GM18858 (cell line): ENCODE measurements around the gene CMTM7.

Experiments
- ATAC-seq: cut with Tn5 transposase; IDR thresholded peaks from one replicate; pipeline ENCODE4 v1.9.1; 2021; ENCODE audit not compliant: unreplicated experiment

Gene CMTM7, protein sequence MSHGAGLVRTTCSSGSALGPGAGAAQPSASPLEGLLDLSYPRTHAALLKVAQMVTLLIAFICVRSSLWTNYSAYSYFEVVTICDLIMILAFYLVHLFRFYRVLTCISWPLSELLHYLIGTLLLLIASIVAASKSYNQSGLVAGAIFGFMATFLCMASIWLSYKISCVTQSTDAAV

DNA sequence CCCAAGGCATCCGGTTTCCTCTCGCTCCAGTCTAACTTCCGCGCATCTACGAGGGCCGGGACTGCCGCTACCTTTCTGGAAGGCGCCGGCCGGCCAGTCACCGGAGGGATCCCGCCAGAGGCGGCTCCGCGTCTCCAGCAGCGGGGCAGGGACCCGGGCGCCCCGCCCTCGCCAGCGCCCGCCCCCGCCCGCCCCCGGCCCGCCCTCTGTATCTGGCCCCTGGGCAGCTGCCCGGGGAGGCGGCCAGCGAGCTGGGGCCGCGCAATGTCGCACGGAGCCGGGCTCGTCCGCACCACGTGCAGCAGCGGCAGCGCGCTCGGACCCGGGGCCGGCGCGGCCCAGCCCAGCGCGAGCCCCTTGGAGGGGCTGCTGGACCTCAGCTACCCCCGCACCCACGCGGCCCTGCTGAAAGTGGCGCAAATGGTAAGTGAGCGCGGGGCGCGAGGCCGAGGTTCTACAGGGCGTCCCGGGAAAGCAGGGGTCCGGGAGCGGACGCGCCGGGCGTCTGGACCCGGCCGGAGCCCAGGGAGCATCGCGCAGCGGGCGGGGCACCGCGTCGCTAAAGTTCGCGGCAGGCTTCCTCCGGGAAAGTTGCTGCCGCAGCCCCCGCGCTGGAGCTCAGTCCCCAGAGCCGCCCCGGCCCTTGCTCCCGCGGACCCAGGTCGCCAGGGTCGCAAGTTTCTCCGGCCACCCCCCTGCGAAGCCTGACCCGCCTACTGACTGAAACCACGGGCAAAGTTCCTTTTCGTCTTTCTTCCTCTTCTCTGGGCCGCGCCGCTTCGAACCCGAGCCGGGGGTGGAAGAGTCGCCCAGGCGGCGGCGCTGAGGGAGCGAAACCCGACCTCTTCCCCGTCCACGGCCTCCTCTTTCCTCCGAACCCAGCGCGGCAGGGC lies at the start of gene CMTM7:
Gene CMTM7 (plus strand): TSS at position 211 of the 893 bp plus-strand sequence. CDS start 54 bp downstream, at position 265.
- ATAC-seq: peak; percentile 17

DNA sequence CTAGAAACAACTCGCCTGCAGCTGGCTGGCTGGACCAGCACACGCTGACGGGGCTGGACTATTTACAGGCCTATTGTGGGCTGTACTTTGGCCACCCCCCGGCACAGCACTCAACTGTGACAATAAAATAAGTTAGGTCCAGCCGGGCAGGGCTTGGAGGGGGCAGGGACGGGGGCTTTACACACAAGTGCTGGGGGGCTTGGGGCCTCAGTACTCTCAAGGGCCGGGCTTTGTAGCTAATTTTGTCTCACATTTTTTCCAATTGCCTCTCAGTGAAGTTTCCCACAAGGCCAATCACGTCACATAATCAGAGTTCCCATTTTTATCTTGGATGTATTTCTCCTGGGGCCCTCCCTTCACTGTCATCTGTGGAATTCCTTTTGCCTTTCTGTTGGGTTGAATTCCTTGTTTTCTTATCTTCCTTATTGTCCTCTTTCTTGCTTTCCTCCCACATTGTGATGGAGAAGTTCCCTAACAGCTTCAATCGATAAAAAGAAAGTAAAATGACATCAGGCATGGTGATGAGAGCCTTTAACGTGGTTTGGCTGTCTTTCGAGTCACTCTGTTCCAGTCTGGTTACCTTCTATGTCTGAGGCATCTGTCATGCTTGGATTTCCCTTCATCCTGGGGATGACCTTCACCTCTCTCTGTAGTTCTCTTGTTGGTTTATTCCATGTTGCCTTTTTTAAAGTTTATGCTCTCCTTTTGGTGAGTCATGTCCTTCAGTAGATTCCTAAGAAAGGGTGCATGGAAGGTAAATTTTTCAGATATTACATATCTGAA lies 44.1 kb upstream of the CMTM7 start:
- ATAC-seq: no peak

DNA sequence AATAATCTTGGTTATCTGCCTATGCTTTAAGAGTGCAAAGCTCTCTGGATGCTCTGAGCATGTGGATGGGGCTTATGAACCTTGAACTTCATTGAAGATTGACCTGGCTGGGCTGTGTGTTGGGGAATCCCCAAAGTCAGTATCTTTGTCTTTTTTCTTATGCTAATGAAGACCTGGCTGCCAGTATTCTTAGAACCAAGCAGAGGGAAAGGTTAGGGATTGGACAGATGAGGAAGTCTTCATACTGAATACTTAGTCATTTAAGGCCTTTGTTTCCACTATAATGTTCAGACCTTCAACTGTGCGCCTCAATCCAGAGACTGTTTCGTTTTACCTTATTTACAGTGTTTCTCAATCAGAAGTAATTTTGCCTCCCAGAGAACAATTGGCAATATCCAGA lies 42.5 kb upstream of the CMTM7 start:
- no peak for ATAC-seq

DNA sequence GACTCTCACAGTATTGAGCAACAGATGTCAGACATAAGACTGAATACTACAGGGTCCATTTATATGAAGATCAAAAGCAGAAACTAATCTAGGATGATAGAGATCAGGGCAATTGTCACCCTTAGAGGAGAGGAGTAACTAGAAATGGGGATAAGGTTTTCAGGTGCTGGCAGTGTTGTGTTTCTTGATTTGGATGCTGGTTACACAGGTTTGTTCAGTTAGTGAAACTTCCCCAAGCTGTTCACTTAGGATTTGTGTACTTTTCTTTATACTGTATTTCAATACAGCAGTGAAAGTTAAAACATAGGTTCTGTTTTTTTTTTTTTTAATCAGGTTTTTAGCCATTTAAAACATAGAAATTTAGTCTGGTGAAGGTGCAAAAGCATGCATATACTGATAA lies 39.1 kb upstream of the CMTM7 start:
- no peak for ATAC-seq

DNA sequence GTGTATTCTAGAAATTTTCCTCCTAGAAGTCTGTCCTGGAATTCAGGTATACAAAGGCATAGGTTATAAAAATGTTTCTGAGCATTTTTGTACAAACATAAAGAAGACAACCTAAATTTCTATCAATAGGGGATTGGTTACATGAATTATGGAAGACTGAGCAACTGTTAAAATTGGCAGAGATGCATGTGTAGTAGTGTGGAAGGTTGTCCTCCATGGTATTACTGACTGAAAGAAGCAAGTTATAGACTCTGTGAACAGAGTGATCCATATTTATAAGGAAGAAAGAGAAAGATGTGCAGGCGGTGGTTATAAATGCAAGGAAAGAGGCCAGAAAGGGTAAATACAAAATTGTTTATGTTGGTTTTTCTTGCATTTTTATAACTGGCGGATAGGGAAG lies 38.3 kb upstream of the CMTM7 start:
- no peak for ATAC-seq

DNA sequence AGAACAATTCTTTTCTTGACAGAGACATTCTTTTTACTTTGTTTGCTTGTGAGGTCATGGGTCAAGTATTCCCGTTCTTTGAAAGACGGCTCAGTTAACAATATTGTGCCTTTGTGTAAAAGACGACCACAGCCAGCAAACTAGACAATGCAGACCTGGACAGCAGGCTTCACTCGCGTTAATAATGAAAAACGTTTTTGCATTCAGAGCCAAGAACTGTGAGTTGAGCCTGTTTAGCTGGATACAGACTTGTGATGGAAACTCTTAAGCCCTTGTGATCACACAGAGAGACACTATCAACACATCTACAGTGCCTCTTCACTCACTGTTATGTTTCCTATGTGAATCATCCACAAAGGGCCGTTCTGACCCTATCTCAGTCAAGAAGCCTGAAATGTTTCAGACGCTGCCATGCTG lies 37.3 kb upstream of the CMTM7 start:
- no peak for ATAC-seq

DNA sequence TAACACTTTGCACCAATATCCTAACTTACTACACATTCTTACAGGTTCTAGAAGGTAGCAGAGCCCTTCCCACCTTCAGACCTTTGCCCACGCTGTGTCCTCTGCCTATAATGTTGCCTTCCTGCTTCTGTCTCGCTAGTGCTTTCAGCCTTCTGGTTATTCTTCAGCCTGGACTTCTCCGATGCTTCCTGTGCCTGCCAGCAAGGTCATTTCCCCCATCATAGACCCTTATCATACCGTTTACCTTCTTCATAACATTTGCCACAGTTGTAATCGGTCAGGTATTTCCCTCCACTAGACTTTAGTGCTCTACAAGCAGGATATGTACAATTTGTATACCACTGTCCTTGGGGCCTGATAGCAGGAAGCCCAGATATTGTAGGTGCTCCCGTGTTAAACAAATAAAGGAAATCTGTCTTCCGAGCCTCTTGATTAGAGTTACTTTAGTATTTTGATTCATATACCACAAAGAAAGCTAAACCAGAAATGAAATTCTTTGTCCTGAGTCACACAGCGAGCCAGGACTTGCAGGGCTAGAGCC lies 35.8 kb upstream of the CMTM7 start:
- ATAC-seq: no peak

DNA sequence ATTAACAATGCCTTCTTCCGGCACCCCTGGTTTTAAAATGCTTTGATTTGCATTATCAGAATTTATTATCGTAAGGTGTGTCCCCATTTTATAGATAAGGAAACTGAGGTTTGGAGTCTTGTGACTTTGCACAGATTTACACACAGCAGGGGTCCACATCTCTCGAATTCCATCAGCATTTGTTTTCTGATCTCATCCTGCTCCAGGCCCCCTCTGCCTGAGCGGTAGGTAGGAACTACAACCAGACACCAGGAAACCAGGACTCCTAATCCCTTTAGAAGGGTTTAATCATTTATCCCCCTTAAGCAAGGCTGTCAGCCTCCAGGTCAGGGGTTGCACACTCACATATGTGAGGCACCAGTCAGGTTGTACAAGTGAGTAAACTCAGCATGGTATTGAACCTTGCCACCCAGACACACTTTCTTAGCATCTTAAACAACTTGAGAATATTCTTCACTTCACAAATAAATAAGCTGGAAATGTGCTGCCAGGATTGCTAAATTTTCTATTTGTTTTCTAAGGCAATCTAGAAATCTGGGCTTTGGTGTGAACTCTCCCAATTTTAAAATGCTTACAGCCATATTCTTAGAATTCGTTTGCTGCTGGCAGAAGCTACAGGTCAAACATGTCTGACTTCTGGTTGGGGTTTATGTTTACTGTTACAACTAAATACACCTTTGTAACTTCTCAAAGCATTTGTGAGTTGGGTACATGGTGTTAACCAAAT lies 31.7 kb upstream of the CMTM7 start:
- ATAC-seq: no peak

DNA sequence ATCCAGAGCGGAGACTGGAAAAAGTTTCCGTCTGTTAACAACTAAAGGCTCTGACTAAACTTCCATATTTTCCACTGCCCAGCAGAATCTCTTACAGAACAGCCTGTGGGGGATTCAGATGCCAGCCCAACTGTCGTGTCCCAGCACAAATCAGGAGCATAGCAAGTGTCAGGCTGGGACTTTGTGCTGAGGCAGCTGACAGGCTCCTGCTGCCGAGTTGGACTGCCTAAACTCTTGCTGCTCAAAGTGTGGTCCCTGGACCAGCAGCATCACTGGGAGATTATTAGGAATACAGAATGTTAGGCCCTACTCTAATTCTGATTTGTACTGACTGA lies 31.2 kb upstream of the CMTM7 start:
- no peak for ATAC-seq

DNA sequence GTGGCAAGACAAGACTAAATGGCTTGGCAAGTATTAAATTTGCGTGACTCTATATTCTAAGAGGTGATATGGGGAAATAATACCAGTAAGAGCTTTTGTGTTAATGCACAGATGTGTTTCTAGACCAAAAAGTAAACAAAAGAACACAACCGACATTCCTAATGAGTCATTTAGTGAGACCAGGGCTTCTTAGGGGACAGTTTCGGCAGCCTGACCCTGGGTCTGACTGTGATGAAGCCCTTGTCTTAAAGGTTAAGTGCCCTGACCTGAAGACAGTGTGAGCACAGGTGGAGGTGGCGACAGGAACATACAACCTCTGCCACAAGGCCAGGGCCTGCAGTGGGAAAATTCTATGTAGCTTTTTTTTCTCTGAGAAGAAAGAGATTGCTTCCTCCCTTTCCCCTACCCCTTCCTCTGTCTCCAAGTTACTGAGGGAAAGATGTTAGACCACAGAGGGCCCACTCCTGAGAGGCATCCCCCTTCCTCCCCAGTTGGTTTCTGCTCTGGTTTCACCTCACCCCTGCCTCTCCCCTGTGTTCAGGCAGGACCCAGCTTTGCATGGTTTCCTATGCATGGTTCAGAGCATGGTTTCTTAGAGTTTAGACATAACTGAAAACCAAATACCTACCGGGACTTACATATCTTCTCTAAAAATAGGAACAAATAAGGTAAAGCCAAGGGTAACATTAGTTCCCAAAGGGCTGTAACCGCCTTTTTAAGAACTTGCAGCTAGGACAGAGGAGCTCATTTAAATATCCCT lies 24.8 kb upstream of the CMTM7 start:
- peak; percentile 70 for ATAC-seq

DNA sequence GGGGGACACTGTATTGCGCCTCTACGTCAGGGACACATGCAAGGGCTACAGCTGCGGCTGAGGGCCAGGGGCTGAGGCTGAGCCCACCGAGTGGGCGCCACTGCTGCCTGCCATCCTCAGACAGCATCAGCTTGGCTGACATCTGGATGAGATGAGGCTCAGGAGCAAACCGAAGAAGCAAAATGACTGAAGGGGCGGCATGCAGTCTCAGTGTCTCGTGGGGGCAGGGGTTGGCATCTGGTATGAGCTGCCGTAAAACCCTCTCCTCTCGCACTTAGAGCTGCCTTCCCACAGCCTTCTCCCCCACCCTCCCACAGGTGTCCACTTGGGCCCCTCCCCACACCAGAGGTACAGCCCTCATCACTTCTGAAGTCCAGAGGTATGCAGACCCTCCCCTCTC lies 24.2 kb upstream of the CMTM7 start:
- no peak for ATAC-seq

DNA sequence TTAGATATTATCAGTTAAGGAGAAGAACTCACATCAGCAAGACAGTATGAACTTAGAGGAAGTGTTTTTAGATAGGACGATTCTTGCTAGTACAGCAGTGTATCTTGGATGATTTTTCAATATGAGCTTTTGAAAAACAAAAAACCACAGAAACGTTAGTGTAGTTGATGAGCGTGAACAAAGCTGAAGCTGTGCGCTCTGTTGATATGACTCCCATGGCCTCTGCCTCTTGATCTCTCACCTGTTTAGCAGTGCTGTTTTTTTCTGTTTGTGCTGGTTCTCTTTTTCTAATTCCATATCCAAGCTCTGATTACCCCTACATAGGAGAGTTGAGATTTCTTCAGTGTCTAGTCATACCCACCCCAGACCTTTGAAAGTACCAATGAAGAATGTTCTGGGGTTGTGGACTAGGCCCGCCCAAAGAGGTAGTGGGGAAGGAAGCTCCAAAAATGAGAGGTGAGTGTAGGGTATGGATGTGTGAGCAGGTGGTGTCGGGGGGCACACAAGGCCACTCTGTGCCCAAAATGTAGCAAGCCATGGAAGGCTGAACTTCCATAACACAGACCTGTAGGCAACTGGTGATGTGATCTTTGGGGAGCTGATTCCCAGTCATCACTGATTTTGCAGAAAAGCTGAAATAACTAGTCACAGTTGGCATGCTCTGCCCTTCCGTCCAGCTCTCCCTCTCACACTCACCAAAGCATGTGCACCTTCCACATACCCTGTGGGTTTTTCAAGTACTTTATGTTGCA lies 20.0 kb upstream of the CMTM7 start:
- ATAC-seq: no peak

DNA sequence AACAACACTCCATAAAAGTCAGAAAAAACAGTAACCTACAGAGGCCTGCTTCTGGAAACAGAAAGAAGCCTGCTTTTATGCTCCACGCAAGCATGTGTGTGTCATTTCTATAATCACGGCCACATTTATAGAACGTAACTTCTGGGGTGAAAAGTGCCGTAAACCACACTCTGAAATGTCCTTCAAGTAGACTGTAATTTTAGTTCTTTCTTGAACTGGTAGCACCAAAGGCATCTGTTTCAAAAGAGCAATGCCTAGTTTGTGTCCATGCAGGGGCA lies 19.5 kb upstream of the CMTM7 start:
- ATAC-seq: no peak

DNA sequence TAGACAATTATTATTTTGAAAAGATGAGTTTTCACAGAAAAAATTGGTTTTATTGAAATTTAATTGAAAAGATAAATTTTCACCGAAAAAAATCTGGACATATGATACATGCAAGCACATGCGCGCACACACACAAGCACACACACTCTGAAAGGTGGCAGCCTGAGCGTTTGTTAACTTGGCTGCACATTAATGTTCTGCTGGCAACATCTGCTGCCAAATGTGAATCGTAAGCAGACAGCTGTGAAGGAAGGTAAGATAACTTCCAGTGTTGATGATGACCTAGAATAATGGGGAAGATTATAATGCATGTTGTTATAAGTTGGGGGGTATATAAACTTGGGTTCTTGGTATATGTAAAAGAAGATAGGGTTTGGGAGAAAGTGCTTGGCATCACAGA lies 18.4 kb upstream of the CMTM7 start:
- no peak for ATAC-seq

DNA sequence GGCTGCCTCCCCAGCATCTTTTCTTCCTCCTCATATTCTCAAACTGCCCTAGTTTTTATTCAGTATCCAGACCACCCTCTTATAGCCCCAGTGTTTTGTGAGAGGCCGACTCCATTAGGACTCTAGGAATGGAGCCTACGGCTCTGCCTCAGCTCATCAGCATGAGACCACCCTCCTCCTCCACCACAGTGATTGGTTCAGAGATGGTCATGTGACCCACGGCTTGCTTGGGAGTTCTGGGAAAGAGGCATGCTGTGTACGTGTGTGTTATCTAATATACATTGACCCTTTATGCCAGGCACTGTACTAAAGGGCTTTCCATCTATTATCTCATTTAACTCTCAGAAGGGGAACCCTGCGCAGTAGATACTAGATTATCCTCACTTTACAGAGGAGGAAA lies 17.8 kb upstream of the CMTM7 start:
- no peak for ATAC-seq

DNA sequence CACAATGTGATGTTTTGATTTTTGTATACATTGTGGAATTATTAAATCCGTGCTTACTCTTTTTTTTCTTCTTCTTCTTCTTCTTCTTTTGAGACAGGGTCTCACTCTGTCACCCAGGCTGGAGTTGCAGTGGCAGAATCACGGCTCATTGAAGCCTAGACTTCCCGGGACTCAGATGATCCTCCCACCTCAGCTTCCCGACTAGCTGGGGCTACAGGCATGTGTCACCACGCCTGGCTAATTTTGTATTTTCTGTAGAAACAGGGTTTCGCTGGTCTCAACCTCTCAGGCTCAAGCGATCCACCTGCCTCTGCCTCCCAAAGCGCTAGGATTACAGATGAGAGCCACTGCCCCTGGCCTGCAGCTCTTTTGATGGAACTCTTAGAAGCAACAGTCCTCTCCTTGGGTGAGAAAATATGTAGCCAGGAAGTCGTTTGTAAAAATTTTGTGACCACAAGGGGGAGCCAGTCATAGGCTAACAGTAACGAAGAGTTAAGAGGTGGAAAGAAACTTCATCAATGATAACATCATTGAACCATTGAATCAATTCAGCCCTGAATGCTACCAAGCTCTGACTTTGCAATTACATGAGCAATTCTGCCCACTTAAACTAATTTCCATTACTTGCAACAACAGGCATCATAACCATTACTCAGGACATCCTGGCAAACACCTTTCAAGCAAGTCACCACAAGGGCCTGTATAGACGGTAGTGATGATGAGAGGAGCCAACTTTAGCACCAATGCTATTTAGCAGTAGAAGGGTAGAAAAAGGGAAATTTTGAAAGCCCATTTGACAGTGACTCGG lies 16.7 kb upstream of the CMTM7 start:
- no peak for ATAC-seq

DNA sequence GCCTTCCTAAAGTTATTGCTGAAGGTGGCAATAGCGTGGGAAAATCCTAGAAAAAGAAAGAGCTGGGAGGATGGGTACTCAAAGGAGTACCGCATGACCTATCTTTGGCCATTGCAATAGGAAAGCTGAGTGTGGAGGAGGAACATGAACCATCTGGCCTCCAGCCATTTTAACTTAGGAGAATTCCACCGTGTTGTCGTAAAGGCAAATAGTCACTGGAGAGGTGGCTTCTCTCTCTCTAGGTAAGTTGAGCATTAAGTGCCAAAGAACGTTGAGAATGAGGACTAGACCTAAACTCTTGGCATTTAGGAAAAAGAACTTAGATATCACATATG lies 16.1 kb upstream of the CMTM7 start:
- ATAC-seq: no peak

DNA sequence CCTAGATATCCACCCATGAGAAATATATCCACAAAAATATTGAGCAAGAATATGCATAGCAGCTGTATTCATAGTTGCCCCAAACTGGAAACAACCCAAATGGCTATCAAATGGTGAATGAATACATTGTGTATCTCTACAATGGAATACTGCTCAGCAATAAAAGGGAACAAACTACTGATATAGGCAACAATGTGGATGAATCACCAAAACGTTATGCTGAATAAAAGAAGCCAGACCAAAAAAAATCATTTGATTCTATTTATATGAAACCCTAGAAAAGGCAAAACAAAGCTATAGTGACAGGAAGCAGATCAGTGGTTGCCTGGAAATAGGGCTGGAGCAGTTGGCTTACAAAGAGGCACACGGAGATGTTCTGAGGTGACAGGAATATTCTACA lies 15.5 kb upstream of the CMTM7 start:
- no peak for ATAC-seq

DNA sequence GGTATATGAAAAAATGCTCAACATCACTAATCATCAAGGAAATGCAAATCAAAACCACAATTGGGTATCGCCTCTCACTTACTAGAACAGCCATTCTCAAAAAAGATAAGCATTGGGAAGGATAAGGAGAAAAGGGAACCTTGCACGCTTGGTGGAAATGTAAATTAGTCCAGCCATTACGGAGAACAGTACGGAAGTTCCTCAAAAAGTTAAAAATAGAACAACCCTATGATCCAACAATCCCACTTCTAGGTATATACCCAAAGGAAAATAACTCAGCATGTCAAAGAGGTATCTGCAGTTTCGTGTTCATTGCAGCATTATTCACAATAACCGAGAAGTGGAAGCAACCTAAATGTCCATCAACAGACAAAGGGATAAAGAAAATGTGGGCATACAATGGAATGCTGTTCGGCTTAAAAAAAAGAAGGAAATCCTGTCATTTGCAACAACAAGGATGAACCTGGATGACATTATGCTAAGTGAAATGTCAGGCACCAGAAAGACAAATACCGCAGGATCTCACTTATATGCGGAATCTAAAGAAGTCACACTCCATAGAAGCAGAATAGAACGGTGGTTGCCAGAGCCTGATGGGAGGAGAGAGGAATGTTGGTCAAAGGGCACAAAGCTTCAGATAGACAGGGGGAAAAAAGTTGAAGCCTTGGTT lies 11.7 kb upstream of the CMTM7 start:
- ATAC-seq: no peak
